Psoas muscle (tissue), 8 donors: ENCODE measurements around the gene STK32A. TPM values are rescaled to one million over a fixed set of nuclear protein-coding genes. Genes with fewer than 3 reads are reported as not detected.

Source experiments
- ATAC-seq, 4 donors: fragments of 200-7000 bp; cut with Tn5 transposase; one replicate each; pipeline ENCODE4 v1.9.1; 2020; ENCODE audit warnings: moderate library complexity in 3 of 4, mild to moderate bottlenecking in 2 of 4
- DNase-seq, 2 donors: peaks; one replicate each; pipeline ENCODE4 v3.0.0-alpha.2; 2020
- H3K27ac ChIP-seq: fragments of 200-600 bp; one replicate; pipeline ENCODE4 v1.8.0; 2022
- H3K27me3 ChIP-seq, 3 donors: fragments of 200-600 bp in 1 of 3; one replicate each; pipeline versions ENCODE4 v1.6.1 to v1.8.0; 2013 to 2022; ENCODE audit warnings: low read length in 2 of 3, mild to moderate bottlenecking in 2 of 3, moderate library complexity in 1 of 3; ENCODE audit not compliant: insufficient read depth in 3 of 3
- H3K36me3 ChIP-seq, 2 donors: fragments of 200-600 bp in 1 of 2; one replicate each; pipeline versions ENCODE4 v1.6.1 to v1.8.0; 2013 to 2022; ENCODE audit warnings: low read depth in 1 of 2, mild to moderate bottlenecking in 1 of 2, moderate library complexity in 1 of 2; ENCODE audit not compliant: insufficient read depth in 1 of 2
- H3K4me1 ChIP-seq: fragments of 200-600 bp; one replicate; pipeline ENCODE4 v1.8.0; 2022
- H3K4me3 ChIP-seq: fragments of 200-600 bp; one replicate; pipeline ENCODE4 v1.8.0; 2022; ENCODE audit warnings: mild to moderate bottlenecking
- H3K9me3 ChIP-seq: fragments of 200-600 bp; one replicate; pipeline ENCODE4 v1.8.0; 2022
- CTCF ChIP-seq: fragments of 200-600 bp; IDR thresholded peaks from one replicate; pipeline ENCODE4 v1.8.0; 2022; ENCODE audit warnings: antibody characterized with exemption
- WGBS, 3 donors: extraction: QIAGEN DNeasy Blood & Tissue Kit; methylation state at CpG; one replicate each; pipeline versions ENCODE4 v1.1.6 to v1.1.7; 2013; 5-methylcytosine and 5-hydroxymethylcytosine counted together
- intact Hi-C, 2 donors: fragments of 100-400 bp; cut with DNase I; formaldehyde crosslinking; loops; one replicate each; pipeline versions ENCODE4 v1.11.0 to v1.14.2; 2022
- polyA plus RNA-seq, 3 donors: library from polyadenylated mRNA; stranded (reverse); fragments of 200-250 nt; gene quantifications; one replicate each; pipeline ENCODE4 v1.2.3, GENCODE V29; 2013
- total RNA-seq, 4 donors: library from RNA; stranded (reverse); fragmentation: NEBNext Ultra II Directional in 2 of 4; extraction: Animal tissue kit (Norgen Biotek cat#: 25700) in 2 of 4; gene quantifications; one replicate each; pipeline versions ENCODE4 v1.2.1 to v1.2.4, GENCODE V29; 2021 to 2023
- donor health status: healthy with polysubstance abuse.
- donor health status: DM: no; HTN: no; CAD: no; lungs with moderate emphysema.
- donor health status: Bipolar disorder and iron deficiency.
- donor health status: healthy.
- donor health status: DM: yes; HTN: yes; CAD: no.
- donor health status: DM: no; HTN: no; CAD: no.
- donor health status: DM: no; HTN: no; CAD: no.
- donor health status: DM: yes; HTN: yes; CAD: no.

The STK32A gene
- total and polyA plus RNA-seq, 7 donors = 0.09 to 2.6 (median 0.30) TPM

- intact Hi-C loops = no loop called here
- H3K27me3 ChIP-seq = no peaks in the 10 kb centered on the region
- no peak for TF ChIP-seq CTCF
- 57 to 67% (median 61%) methylated on average over 8 of the region's 8 CpGs for WGBS, 3 donors
- no peak overlapping the region for H3K27ac ChIP-seq
- no peaks in the 10 kb centered on the region for H3K9me3 ChIP-seq
- no peak overlapping the region for H3K4me3 ChIP-seq
- DNase-seq (peak; percentile 65 to 73), ATAC-seq (peak; percentile 21 to 79 (median 70))
- peaks cover 0 to 69% of the 10 kb centered on the region in 2 donors for H3K36me3 ChIP-seq
- H3K4me1 ChIP-seq = no peaks in the 10 kb centered on the region
These were observed 161.4 kb downstream of the STK32A start for GRCh38 chr5:147396070-147396823.

- peaks cover 0 to 70% of the 10 kb centered on the region in 2 donors for H3K36me3 ChIP-seq
- H3K27me3 ChIP-seq = no peaks in the 10 kb centered on the region
- H3K9me3 ChIP-seq = no peaks in the 10 kb centered on the region
- H3K27ac ChIP-seq = no peak overlapping the region
- H3K4me3 ChIP-seq = no peak overlapping the region
- WGBS, 3 donors = 91 to 93% (median 92%) methylated on average over 11 of the region's 11 CpGs
- TF ChIP-seq CTCF = no peak
- no peak for DNase-seq
- H3K4me1 ChIP-seq = no peaks in the 10 kb centered on the region
- intact Hi-C loops = no loop called here
- no peak for ATAC-seq
These were observed 162.8 kb downstream of the STK32A start for GRCh38 chr5:147397616-147398015.

GRCh38 chr5:147398860-147399259, 164.0 kb downstream of the STK32A start:
- H3K27me3 ChIP-seq = no peaks in the 10 kb centered on the region
- no peak for TF ChIP-seq CTCF
- H3K9me3 ChIP-seq = no peaks in the 10 kb centered on the region
- H3K4me3 ChIP-seq = no peak overlapping the region
- intact Hi-C loops = no loop called here
- ATAC-seq = no peak
- peaks cover 7% of the 10 kb centered on the region for H3K4me1 ChIP-seq
- no peak for DNase-seq
- H3K36me3 ChIP-seq = peaks cover 0 to 65% of the 10 kb centered on the region in 2 donors
- 92 to 94% (median 93%) methylated on average over 9 of the region's 9 CpGs for WGBS, 3 donors
- H3K27ac ChIP-seq = no peak overlapping the region

- WGBS, 3 donors = 87 to 98% (median 94%) methylated on average over 7 of the region's 7 CpGs
- Histone ChIP-seq H3K36me3 (peaks cover 0 to 54% of the 10 kb centered on the region in 2 donors), H3K4me3 (no peak overlapping the region), H3K4me1 (peaks cover 17% of the 10 kb centered on the region), H3K27me3 (no peaks in the 10 kb centered on the region), H3K27ac (no peak overlapping the region), H3K9me3 (no peaks in the 10 kb centered on the region)
- intact Hi-C loops = no loop called here
- ATAC-seq (no peak), DNase-seq (no peak)
- TF ChIP-seq CTCF = no peak
These were observed 165.4 kb downstream of the STK32A start for GRCh38 chr5:147400126-147400809.
